NCI-H2171 (cell line): ENCODE data around the gene BTBD6.
A peak's percentile ranks its signal among the peaks of the same experiment; 100 is the strongest.

Source experiments
- DNase-seq: peaks from one replicate; lab custom pipeline; 2025; lab: John Stamatoyannopoulos, UW

The BTBD6 gene

GRCh38 chr14:105229099-105229655 lies 19.2 kb upstream of the BTBD6 start:
- DNase-seq: no peak

GRCh38 chr14:105240811-105241576 lies 7.3 kb upstream of the BTBD6 start:
- no peak for DNase-seq

DNA sequence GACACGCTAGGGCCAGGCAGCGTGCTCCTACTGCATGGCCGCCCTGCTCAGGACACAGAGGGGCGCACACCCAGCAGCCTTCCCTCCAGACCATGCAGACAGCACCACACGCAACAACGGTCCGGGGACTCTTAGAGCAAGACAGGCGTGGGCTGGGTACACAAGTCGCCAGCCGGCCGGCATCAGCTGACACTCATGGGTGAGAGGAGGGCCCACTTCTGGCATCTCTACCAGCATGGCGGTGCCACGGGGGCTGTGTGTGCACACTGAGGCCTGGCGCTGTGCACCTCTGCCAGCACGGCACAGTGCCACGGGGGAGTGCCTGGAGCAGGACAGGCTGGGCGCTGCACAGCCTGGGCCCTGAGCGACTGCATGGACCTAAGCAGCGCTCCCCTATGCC lies 6.7 kb upstream of the BTBD6 start:
- DNase-seq: no peak

DNA sequence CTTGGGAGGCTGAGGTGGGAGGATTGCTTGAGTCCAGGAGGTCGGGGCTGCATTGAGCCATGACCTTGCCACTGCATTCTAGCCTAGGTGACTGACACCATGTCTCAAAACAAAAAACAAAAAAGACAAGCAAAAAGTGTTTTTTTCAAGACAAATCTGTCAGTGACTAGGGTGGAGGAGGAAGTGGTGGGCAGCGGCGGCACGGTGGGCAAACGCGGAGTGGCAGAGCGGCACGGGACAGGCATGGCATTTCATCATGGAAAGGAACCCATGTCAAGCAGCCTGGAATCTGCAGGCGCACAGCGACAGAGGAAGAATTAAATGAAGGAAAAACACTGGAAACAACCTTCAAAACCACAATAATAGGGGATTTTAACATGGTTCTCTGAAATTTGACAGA lies 4.0 kb upstream of the BTBD6 start:
- no peak for DNase-seq

GRCh38 chr14:105247026-105247425 lies 1.3 kb upstream of the BTBD6 start:
- no peak for DNase-seq

DNA sequence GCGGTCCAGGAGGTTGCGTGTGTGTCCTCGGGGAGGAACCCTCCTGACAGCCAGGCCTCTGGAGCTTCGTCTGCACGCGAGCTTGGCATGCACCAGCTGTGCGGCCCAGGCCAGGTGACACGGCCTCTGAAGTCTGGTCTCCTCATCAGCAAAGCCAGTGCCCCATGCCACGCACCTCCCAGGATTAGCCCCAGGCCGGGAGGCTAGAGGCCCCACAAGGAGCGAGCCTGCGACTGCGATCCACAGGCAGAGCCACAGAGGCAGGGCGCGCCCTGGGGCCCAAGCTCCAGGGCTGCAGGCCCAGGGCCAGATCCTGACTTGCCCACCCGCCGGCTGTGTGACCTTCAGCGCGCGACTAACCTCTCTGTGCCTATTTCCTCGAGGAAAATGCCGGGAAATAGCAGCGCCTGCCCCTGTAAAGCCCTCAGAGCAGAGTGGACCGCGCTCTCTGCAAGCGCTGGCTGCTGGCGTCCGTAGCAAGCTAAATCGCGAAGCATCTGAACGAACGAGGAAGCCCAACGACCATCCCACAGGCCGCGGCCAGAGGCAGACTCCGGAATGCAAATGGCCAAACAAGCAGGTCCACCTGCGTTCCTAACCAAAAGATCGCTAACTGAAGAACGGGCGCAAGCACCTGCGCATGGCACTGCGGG lies 492 bp upstream of the BTBD6 start:
- no peak for DNase-seq

DNA sequence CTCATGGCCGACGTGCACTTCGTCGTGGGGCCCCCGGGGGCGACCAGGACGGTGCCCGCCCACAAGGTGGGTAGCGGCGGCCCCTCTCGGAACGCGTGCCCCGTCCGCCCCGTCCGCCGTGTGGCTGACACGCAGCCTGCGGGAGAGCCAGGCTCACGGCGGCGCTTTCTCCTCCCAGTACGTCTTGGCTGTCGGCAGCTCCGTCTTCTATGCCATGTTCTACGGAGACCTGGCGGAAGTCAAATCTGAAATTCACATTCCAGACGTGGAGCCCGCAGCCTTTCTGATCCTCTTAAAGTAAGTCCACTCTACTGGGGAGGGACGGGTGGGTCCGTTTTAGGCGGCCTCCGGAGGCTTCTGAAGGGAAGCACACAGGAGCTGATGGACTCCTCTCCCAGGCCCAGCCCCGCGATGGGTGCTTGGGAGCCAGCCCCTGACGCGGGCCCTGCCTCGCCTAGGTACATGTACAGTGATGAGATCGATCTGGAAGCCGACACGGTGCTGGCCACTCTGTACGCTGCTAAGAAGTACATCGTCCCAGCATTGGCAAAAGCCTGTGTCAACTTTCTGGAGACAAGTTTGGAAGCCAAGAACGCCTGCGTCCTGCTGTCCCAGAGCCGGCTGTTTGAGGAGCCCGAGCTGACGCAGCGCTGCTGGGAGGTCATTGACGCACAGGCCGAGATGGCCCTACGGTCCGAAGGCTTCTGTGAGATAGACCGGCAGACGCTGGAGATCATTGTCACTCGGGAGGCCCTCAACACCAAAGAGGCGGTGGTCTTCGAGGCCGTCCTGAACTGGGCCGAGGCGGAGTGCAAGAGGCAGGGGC lies 1.1 kb downstream of the BTBD6 start:
- DNase-seq: no peak

DNA sequence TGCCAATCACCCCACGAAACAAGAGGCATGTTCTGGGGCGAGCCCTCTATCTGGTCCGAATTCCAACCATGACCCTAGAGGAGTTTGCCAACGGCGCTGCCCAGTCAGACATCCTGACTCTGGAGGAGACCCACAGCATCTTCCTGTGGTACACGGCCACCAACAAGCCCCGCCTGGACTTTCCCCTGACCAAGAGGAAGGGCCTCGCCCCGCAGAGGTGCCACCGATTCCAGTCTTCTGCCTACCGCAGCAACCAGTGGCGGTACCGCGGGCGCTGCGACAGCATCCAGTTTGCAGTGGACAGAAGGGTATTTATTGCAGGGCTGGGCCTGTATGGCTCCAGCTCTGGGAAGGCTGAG lies 1.7 kb downstream of the BTBD6 start:
- no peak for DNase-seq

- DNase-seq: peak; percentile 18
Measured at GRCh38 chr14:105250986-105251385, 2.7 kb downstream of the BTBD6 start.

DNA sequence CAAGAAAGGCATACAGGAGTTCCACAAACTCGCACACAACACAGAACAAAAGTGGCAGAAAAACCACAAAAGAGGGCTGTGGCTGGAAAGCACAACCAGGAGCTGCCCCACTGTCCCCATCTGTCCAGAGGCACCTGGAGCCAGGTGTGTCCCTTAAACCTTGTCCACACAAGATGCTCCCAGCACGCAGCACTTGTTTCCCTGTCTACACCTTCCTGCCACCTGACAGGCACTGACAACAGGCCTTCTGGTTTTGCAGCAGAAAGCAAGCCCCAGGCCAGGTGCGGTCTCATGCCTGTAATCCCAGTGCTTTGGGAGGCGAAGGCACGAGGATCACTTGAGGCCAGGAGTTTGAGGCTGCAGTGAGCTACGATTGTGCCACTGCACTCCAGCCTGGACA lies 3.6 kb downstream of the BTBD6 start:
- DNase-seq: no peak

GRCh38 chr14:105252552-105253328 lies 4.4 kb downstream of the BTBD6 start:
- no peak for DNase-seq

DNA sequence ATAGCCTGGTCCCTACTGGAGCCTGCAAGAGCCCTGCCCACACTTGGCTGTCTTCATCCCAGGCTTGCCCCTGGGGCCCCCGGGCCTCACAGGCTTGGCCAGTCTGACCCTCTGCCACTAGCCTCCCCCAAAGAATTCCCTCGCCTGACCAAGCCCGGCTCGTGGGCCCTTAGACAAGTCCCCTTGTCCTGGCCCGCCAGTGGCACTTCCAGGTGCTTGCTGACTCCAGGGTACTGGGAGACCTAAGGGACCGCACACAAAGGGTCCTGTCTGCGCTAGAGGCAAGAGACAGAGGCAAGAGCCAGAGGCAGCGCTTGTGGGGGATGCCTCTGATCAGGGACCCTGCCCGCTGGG lies 5.0 kb downstream of the BTBD6 start:
- DNase-seq: no peak

DNA sequence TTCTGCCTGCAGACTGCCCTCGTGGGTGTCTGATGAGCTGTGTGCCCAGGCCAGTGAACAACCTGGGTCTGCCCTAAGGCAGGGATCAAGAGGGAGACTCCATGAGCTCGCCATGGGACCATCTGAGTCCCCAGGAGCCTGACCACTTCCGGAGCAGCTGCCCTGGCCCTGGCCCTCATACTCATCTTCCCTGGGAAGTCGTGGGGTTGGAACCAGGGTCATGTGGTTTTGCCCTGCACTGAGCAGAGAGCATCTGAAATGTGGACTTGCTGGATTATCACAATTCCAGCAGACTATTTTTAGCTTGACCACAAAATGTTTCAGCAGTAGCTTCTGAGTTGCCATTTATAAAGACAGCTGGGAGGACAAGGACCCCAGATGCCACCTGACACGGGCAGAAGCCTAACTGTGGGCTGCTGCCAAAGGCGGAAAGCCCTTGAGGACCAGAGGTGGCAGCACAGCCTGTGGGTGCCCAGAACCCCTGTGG lies 6.7 kb downstream of the BTBD6 start:
- no peak for DNase-seq

- DNase-seq: no peak
Measured at GRCh38 chr14:105256292-105256960, 8.1 kb downstream of the BTBD6 start.

- no peak for DNase-seq
Measured at GRCh38 chr14:105257464-105257863, 9.1 kb downstream of the BTBD6 start.

GRCh38 chr14:105258846-105259245 lies 10.5 kb downstream of the BTBD6 start:
- no peak for DNase-seq

GRCh38 chr14:105260959-105261358 lies 12.6 kb downstream of the BTBD6 start:
- DNase-seq: peak; percentile 65

DNA sequence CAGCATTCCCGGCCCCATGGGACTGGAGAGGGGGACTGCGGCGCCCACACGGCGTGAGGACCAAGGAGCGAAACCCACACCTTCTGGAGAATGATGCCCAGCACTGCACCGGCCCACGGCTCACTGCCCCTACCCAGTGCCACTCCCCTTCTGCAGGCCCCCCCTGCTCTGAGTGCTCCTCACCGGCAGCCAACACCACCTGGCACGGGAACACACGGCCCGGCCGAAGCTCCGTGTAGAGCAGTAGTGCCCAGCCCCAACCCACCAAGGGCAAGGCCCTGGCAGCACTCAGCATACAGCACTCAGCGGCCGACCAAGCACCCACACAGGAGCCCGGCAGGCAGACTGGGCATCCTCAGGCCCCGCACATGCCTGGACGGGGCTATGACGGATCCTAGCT lies 13.4 kb downstream of the BTBD6 start:
- DNase-seq: no peak

GRCh38 chr14:105267820-105268548 lies 19.7 kb downstream of the BTBD6 start:
- DNase-seq: no peak

DNA sequence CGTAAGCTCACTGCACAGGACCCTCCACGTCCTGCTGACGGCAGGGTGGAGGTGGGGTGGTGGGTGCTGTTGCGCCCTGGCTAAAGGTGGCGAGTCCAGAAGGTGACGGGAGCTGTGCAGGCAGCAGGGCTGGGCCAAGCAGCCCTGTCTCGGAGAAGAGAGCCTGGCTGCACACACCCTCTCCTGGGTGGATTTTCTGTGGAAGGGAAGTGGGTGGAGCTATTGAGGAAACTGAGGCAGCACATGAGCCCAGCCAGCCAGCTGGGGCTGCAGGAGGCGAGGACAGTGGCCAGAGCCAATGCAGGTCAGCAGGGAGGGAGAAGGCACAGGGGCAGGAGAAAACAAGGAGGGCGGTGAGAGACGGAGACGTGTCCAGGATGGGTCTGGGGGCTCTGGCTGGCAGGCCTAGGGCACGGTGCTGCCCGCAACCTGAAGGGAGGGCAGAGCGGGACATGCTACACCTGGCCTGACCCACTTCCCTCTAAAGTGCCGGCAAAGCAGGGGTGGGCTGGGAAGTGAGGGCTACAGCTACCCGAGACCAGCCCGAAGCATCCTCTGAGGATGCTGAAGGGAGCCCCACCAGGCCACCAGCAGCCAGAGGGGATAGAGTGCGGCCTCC lies 20.5 kb downstream of the BTBD6 start:
- DNase-seq: no peak
